Endometrial microvascular endothelial cells (primary cell): ENCODE results near the gene SDCCAG8. TPM values are rescaled to one million over a fixed set of nuclear protein-coding genes. Genes with fewer than 3 reads are reported as not detected.

Experiments used
- in situ Hi-C: cut with HindIII; loops from 2 replicates; pipeline ENCODE4 v1.10.0; 2017; ENCODE audit warnings: low sequenced_read_pairs, low pct_unique_long_range_greater_than_20kb; ENCODE audit errors: inconsistent ontology term
- total RNA-seq: library from RNA; depleted of rRNA; stranded (reverse); fragments of >200 nt; gene quantifications from one replicate; pipeline ENCODE4 v1.2.3, GENCODE V29; 2015; ENCODE audit errors: inconsistent ontology term

Gene SDCCAG8
- total RNA-seq, 1 donor from 2014 or later = 21.9 TPM

- in situ Hi-C loops = no loop called here
Observed at GRCh38 chr1:243363832-243364231, 108.0 kb downstream of the SDCCAG8 start.

- in situ Hi-C loops = no loop called here
Observed at GRCh38 chr1:243364330-243364729, 108.5 kb downstream of the SDCCAG8 start.

- in situ Hi-C loops = no loop called here
Observed at GRCh38 chr1:243364866-243365265, 109.0 kb downstream of the SDCCAG8 start.

- in situ Hi-C loops = no loop called here
Observed at GRCh38 chr1:243367314-243367713, 111.5 kb downstream of the SDCCAG8 start.

GRCh38 chr1:243374412-243374811 is 118.6 kb downstream of the SDCCAG8 start:
- in situ Hi-C loops = no loop called here

- in situ Hi-C loops = no loop called here
Observed at GRCh38 chr1:243375596-243375995, 119.8 kb downstream of the SDCCAG8 start.

- in situ Hi-C loops = no loop called here
Observed at GRCh38 chr1:243378669-243379068, 122.8 kb downstream of the SDCCAG8 start.

GRCh38 chr1:243379208-243379607 is 123.4 kb downstream of the SDCCAG8 start:
- in situ Hi-C loops = no loop called here

GRCh38 chr1:243379706-243380105 is 123.9 kb downstream of the SDCCAG8 start:
- in situ Hi-C loops = no loop called here

- in situ Hi-C loops = no loop called here
Observed at GRCh38 chr1:243388276-243388675, 132.4 kb downstream of the SDCCAG8 start.

- in situ Hi-C loops = no loop called here
Observed at GRCh38 chr1:243390162-243390791, 134.4 kb downstream of the SDCCAG8 start.

GRCh38 chr1:243391355-243391754 is 135.5 kb downstream of the SDCCAG8 start:
- in situ Hi-C loops = no loop called here

- in situ Hi-C loops = no loop called here
Observed at GRCh38 chr1:243393096-243393495, 137.3 kb downstream of the SDCCAG8 start.

GRCh38 chr1:243394066-243394465 is 138.2 kb downstream of the SDCCAG8 start:
- in situ Hi-C loops = no loop called here

GRCh38 chr1:243394601-243395464 is 139.0 kb downstream of the SDCCAG8 start:
- in situ Hi-C loops = no loop called here

GRCh38 chr1:243396424-243396823 is 140.6 kb downstream of the SDCCAG8 start:
- in situ Hi-C loops = no loop called here

- in situ Hi-C loops = no loop called here
Observed at GRCh38 chr1:243396876-243397275, 141.0 kb downstream of the SDCCAG8 start.

GRCh38 chr1:243397613-243398321 is 141.9 kb downstream of the SDCCAG8 start:
- in situ Hi-C loops = no loop called here

GRCh38 chr1:243399561-243400155 is 143.8 kb downstream of the SDCCAG8 start:
- in situ Hi-C loops = no loop called here
